Vagina (tissue), 2 donors: Measurements from ENCODE around the gene OR1J1. TPM values are rescaled to one million over a fixed set of nuclear protein-coding genes. Genes with fewer than 3 reads are reported as not detected.

Experiments used
- DNase-seq, 2 donors: peaks; one replicate each; pipeline ENCODE4 v3.0.0-alpha.2; 2017; ENCODE audit errors: extremely low spot score in 2 of 2
- H3K27ac ChIP-seq: fragments of 200-600 bp; sonication (generic); one replicate; pipeline ENCODE4 v1.5.1; 2019
- H3K27me3 ChIP-seq: fragments of 200-600 bp; sonication (generic); one replicate; pipeline ENCODE4 v1.5.1; 2019
- H3K36me3 ChIP-seq, 2 donors: fragments of 200-600 bp; sonication (generic); one replicate each; pipeline ENCODE4 v1.5.1; 2017 to 2019
- H3K4me1 ChIP-seq: fragments of 200-600 bp; sonication (generic); one replicate; pipeline ENCODE4 v1.5.1; 2019
- H3K4me3 ChIP-seq, 2 donors: fragments of 200-600 bp; sonication (generic); 1 replicate in 1 of 2; 2 replicates in 1 of 2; pipeline ENCODE4 v1.5.1; 2016 to 2019
- H3K9me3 ChIP-seq: fragments of 200-600 bp; sonication (generic); one replicate; pipeline ENCODE4 v1.5.1; 2019
- POLR2A ChIP-seq, 2 donors: fragments of 450-650 bp; IDR thresholded peaks; one replicate each; pipeline ENCODE4 v1.6.1; 2017; ENCODE audit warnings: antibody characterized with exemption in 2 of 2, mild to moderate bottlenecking in 2 of 2, moderate library complexity in 2 of 2
- POLR2AphosphoS5 ChIP-seq, 2 donors: sonication (generic); formaldehyde crosslinking; IDR thresholded peaks; one replicate each; pipeline ENCODE4 v1.9.0; 2017; ENCODE audit warnings: antibody characterized with exemption in 2 of 2, mild to moderate bottlenecking in 2 of 2, low read depth in 1 of 2; ENCODE audit not compliant: insufficient read depth in 1 of 2
- intact Hi-C: fragments of 100-400 bp; cut with DNase I; formaldehyde crosslinking; loops from one replicate; pipeline ENCODE4 v1.15.1; 2023
- total RNA-seq: library from RNA; depleted of rRNA; stranded (reverse); fragments of >200 nt; gene quantifications from one replicate; pipeline ENCODE4 v1.2.3, GENCODE V29; 2016
- TF ChIP-seq, protein P1 (sequence below), 3 experiments: fragments of 450-650 bp in 2 of 3; fragments of 200-600 bp in 1 of 3; sonication (generic) in 1 of 3; IDR thresholded peaks; one replicate each; pipeline ENCODE4 v1.5.1; 2017 to 2019; ENCODE audit warnings: antibody characterized with exemption in 3 of 3, mild to moderate bottlenecking in 2 of 3, moderate library complexity in 2 of 3

OR1J1 gene
- total RNA-seq = not detected

- H3K4me3 ChIP-seq = no peak within 1 kb of the TSS
- no peak within 1 kb of the TSS for H3K27ac ChIP-seq
- no peaks in the 10 kb centered on the region for H3K27me3 ChIP-seq
- intact Hi-C loops = no loop called here
- TF ChIP-seq POLR2A (IDR thresholded peaks at IDR 0.05) = no peak
- TF ChIP-seq, protein P1, sequence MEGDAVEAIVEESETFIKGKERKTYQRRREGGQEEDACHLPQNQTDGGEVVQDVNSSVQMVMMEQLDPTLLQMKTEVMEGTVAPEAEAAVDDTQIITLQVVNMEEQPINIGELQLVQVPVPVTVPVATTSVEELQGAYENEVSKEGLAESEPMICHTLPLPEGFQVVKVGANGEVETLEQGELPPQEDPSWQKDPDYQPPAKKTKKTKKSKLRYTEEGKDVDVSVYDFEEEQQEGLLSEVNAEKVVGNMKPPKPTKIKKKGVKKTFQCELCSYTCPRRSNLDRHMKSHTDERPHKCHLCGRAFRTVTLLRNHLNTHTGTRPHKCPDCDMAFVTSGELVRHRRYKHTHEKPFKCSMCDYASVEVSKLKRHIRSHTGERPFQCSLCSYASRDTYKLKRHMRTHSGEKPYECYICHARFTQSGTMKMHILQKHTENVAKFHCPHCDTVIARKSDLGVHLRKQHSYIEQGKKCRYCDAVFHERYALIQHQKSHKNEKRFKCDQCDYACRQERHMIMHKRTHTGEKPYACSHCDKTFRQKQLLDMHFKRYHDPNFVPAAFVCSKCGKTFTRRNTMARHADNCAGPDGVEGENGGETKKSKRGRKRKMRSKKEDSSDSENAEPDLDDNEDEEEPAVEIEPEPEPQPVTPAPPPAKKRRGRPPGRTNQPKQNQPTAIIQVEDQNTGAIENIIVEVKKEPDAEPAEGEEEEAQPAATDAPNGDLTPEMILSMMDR (IDR thresholded peaks at IDR 0.05) = no peak
- TF ChIP-seq POLR2AphosphoS5 (IDR thresholded peaks at IDR 0.05; ENCODE audit: insufficient read depth in 1 of 2, low read depth in 1 of 2) = no peak
- no peaks in the 10 kb centered on the region for H3K9me3 ChIP-seq
- no peaks in the 10 kb centered on the region for H3K4me1 ChIP-seq
- H3K36me3 ChIP-seq = no peaks in the 10 kb centered on the region
- DNase-seq = no peak
These were observed at the start of gene OR1J1 for GRCh38 chr9:122477826-122478225. Gene OR1J1 (minus strand): TSS chr9:122477926. CDS start chr9:122477926, 0 bp downstream.

DNA sequence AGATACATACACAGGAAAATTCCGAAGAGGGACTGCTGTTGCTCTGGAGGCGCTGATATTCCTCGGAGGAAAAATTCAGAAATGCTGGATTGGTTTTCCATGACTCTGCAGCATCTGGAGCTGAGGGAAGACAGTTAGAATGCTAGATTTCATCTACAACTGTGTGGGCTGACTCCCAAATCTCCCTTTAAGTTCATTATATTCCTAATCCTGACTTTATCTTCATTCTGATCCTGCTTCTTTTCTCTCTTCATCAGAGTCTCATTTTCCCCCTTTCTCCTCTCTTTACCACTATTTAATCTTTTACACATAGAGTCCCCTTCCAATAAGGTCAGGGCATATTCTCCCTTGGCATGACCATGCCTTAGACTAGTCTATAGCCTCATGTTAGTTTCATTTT is 49.5 kb upstream of the OR1J1 start, which contains the start of gene OR1N1:
OR1N1 (minus strand) TSS at position 101 of the 400 bp plus-strand sequence; CDS start at position 101, 0 bp downstream.
- intact Hi-C loops = no loop called here
- TF ChIP-seq, protein P1 (IDR thresholded peaks at IDR 0.05) = no peak
- TF ChIP-seq POLR2AphosphoS5 (IDR thresholded peaks at IDR 0.05; ENCODE audit: insufficient read depth in 1 of 2, low read depth in 1 of 2) (no peak), POLR2A (IDR thresholded peaks at IDR 0.05) (no peak)
- Histone ChIP-seq H3K4me1 (no peaks in the 10 kb centered on the region), H3K36me3 (no peaks in the 10 kb centered on the region), H3K4me3 (no peak within 1 kb of the TSS), H3K27me3 (no peaks in the 10 kb centered on the region), H3K27ac (no peak within 1 kb of the TSS), H3K9me3 (no peaks in the 10 kb centered on the region)
- no peak for DNase-seq

GRCh38 chr9:122526602-122527001 is 48.9 kb upstream of the OR1J1 start:
- H3K4me1 ChIP-seq = no peaks in the 10 kb centered on the region
- intact Hi-C loops = no loop called here
- no peak for DNase-seq
- no peaks in the 10 kb centered on the region for H3K9me3 ChIP-seq
- H3K4me3 ChIP-seq = no peak overlapping the region
- no peaks in the 10 kb centered on the region for H3K36me3 ChIP-seq
- no peaks in the 10 kb centered on the region for H3K27me3 ChIP-seq
- no peak overlapping the region for H3K27ac ChIP-seq
- TF ChIP-seq, protein P1 (IDR thresholded peaks at IDR 0.05) = no peak
- TF ChIP-seq POLR2AphosphoS5 (IDR thresholded peaks at IDR 0.05; ENCODE audit: insufficient read depth in 1 of 2, low read depth in 1 of 2) = no peak
- TF ChIP-seq POLR2A (IDR thresholded peaks at IDR 0.05) = no peak

DNA sequence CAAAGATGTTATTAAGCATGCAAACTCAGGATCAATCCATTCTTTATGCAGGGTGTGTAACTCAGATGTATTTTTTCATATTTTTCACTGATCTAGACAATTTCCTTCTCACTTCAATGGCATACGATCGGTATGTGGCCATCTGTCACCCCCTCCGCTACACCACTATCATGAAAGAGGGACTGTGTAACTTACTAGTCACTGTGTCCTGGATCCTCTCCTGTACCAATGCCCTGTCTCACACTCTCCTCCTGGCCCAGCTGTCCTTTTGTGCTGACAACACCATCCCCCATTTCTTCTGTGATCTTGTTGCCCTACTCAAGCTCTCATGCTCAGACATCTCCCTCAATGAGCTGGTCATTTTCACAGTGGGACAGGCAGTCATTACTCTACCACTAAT is 41.6 kb upstream of the OR1J1 start:
- Histone ChIP-seq H3K9me3 (no peaks in the 10 kb centered on the region), H3K27me3 (no peaks in the 10 kb centered on the region), H3K4me1 (no peaks in the 10 kb centered on the region), H3K36me3 (no peaks in the 10 kb centered on the region), H3K27ac (no peak overlapping the region), H3K4me3 (no peak overlapping the region)
- no peak for DNase-seq
- intact Hi-C loops = no loop called here
- no peak for TF ChIP-seq POLR2A (IDR thresholded peaks at IDR 0.05)
- no peak for TF ChIP-seq POLR2AphosphoS5 (IDR thresholded peaks at IDR 0.05; ENCODE audit: insufficient read depth in 1 of 2, low read depth in 1 of 2)
- TF ChIP-seq, protein P1 (IDR thresholded peaks at IDR 0.05) = no peak

GRCh38 chr9:122518841-122519240 is 41.1 kb upstream of the OR1J1 start, which contains the start of gene OR1J4:
Gene OR1J4 (plus strand): TSS chr9:122519141. CDS start chr9:122519141, 0 bp downstream.
- Histone ChIP-seq H3K27ac (no peak within 1 kb of the TSS), H3K36me3 (no peaks in the 10 kb centered on the region), H3K4me3 (no peak within 1 kb of the TSS), H3K4me1 (no peaks in the 10 kb centered on the region), H3K9me3 (no peaks in the 10 kb centered on the region), H3K27me3 (no peaks in the 10 kb centered on the region)
- TF ChIP-seq POLR2A (IDR thresholded peaks at IDR 0.05) (no peak), POLR2AphosphoS5 (IDR thresholded peaks at IDR 0.05; ENCODE audit: insufficient read depth in 1 of 2, low read depth in 1 of 2) (no peak)
- TF ChIP-seq, protein P1 (IDR thresholded peaks at IDR 0.05) = no peak
- intact Hi-C loops = no loop called here
- no peak for DNase-seq
